Lower lobe of right lung (tissue), 2 donors: ENCODE results near the gene TMEM204. TPM values are rescaled to one million over a fixed set of nuclear protein-coding genes. Genes with fewer than 3 reads are reported as not detected.
"Not testable (repeated sequence)": the region's sequence is repeated elsewhere in the genome, so short reads cannot be mapped to it uniquely, and the experiment has no call there.

ENCODE experiments used
- ATAC-seq, 2 donors: fragments of 200-7000 bp; cut with Tn5 transposase; one replicate each; pipeline ENCODE4 v1.9.1; 2020 to 2022; ENCODE audit warnings: mild to moderate bottlenecking in 2 of 2, moderate library complexity in 2 of 2
- DNase-seq: peaks from one replicate; pipeline ENCODE4 v3.0.0-alpha.2; 2020
- H3K27ac ChIP-seq: fragments of 200-600 bp; one replicate; pipeline ENCODE4 v1.8.0; 2022
- H3K27me3 ChIP-seq: fragments of 200-600 bp; one replicate; pipeline ENCODE4 v1.8.0; 2022; ENCODE audit warnings: low read depth
- H3K36me3 ChIP-seq: fragments of 200-600 bp; one replicate; pipeline ENCODE4 v1.8.0; 2022; ENCODE audit warnings: mild to moderate bottlenecking
- H3K4me1 ChIP-seq: fragments of 200-600 bp; one replicate; pipeline ENCODE4 v1.8.0; 2022
- H3K4me3 ChIP-seq: fragments of 200-600 bp; one replicate; pipeline ENCODE4 v1.8.0; 2022; ENCODE audit warnings: mild to moderate bottlenecking
- H3K9me3 ChIP-seq: fragments of 200-600 bp; one replicate; pipeline ENCODE4 v1.8.0; 2022
- intact Hi-C: fragments of 100-400 bp; cut with DNase I; formaldehyde crosslinking; loops from one replicate; pipeline ENCODE4 v1.11.0; 2022
- total RNA-seq: library from RNA; stranded (reverse); fragmentation: NEBNext Ultra II Directional; extraction: Animal tissue kit (Norgen Biotek cat#: 25700); gene quantifications from one replicate; pipeline ENCODE4 v1.2.1, GENCODE V29; 2021
- TF ChIP-seq, protein P1 (sequence below): fragments of 200-600 bp; IDR thresholded peaks from one replicate; pipeline ENCODE4 v1.8.0; 2022; ENCODE audit warnings: antibody characterized with exemption, mild to moderate bottlenecking
- donor health status: DM: no; HTN: yes; CAD: no; lungs with severe emphysema.

The TMEM204 gene
- total RNA-seq, 1 donor from 2014 or later = 63.1 TPM

DNA sequence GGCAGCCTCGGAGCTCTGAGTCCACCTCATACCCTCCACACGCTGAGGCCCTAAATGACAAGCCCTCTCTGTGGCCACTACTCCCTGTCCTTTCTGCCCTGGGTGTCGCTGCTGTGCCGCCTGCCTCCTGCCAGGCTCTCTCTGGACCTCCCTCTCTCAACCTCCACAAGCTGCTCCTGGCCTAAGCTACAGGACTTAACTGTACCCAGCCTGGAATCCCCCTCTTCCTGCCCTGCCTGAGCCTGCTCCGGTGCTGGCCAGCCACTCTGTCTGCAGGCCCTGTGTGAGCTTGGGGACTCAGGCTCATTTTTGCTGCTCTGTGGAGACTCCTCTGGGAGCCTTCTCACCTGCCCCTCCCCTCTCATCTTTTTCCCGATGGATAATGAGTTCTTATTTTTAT is 56.9 kb downstream of the TMEM204 start:
- TF ChIP-seq, protein P1, sequence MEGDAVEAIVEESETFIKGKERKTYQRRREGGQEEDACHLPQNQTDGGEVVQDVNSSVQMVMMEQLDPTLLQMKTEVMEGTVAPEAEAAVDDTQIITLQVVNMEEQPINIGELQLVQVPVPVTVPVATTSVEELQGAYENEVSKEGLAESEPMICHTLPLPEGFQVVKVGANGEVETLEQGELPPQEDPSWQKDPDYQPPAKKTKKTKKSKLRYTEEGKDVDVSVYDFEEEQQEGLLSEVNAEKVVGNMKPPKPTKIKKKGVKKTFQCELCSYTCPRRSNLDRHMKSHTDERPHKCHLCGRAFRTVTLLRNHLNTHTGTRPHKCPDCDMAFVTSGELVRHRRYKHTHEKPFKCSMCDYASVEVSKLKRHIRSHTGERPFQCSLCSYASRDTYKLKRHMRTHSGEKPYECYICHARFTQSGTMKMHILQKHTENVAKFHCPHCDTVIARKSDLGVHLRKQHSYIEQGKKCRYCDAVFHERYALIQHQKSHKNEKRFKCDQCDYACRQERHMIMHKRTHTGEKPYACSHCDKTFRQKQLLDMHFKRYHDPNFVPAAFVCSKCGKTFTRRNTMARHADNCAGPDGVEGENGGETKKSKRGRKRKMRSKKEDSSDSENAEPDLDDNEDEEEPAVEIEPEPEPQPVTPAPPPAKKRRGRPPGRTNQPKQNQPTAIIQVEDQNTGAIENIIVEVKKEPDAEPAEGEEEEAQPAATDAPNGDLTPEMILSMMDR = no peak
- Histone ChIP-seq H3K9me3 (no peaks in the 10 kb centered on the region), H3K27me3 (no peaks in the 10 kb centered on the region), H3K4me1 (no peaks in the 10 kb centered on the region), H3K27ac (no peak overlapping the region), H3K4me3 (no peak overlapping the region), H3K36me3 (peaks cover 61% of the 10 kb centered on the region)
- intact Hi-C loops = no loop called here
- ATAC-seq = no peak
- DNase-seq = no peak

DNA sequence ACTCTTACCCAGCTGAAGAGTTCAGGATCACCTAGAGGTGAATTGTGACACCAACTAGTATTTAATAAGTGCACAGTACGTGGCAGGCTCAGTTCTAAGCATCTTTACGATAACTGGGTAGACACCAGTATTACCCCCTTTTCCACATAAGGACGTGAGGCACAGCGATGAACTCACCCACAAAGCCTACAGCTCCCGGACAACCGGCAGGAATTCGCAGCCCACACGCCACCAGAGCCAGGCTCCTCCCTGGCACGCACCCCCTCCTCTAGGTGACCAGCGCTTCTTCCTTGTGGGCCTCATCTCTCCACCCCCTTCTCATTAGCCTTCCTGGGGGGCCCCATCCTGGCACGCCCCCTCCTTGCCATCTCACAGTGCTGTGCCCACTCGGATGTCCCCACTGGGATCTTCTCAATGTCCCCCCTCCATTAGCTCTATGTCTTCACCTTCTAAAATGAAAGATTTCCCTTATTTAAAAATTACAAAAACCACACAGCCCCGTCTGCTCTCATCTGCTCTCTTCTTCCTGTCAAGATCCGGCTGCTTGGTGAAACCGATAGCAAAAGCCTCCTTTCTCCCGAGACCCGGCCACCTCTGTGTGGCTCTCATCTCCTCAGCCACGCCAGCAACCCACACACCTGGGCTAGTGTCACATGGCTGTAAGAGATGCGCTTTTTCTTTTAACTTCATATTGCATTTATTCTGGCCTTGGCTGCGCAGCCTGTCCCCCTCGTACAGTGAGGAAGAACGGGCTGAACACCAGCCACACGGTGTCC is 57.7 kb downstream of the TMEM204 start:
- TF ChIP-seq, protein P1 = no peak
- H3K27ac ChIP-seq = no peak overlapping the region
- H3K9me3 ChIP-seq = no peaks in the 10 kb centered on the region
- H3K36me3 ChIP-seq = peaks cover 60% of the 10 kb centered on the region
- no peaks in the 10 kb centered on the region for H3K4me1 ChIP-seq
- intact Hi-C loops = no loop called here
- no peak for ATAC-seq
- H3K4me3 ChIP-seq = no peak overlapping the region
- H3K27me3 ChIP-seq = no peaks in the 10 kb centered on the region
- no peak for DNase-seq

DNA sequence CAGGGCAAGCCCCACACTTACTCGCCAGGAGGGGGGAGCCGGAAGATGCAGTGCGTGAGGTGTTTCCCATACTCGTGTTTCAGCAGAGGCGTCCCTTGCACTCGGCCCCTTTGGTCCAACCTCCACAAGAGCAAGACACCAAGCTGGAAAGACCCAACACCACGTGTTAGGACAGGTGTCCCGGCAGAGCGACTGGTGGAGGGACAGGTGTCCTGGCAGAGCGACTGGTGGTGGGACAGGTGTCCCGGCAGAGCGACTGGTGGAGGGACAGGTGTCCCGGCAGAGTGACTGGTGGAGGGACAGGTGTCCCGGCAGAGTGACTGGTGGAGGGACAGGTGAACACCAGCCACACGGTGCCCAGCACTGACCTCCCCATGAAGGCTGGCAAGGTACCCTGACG is 59.0 kb downstream of the TMEM204 start:
- intact Hi-C loops = no loop called here
- peaks cover 55% of the 10 kb centered on the region for H3K36me3 ChIP-seq
- DNase-seq (no peak), ATAC-seq (no peak)
- H3K9me3 ChIP-seq = no peaks in the 10 kb centered on the region
- TF ChIP-seq, protein P1 = no peak
- H3K27ac ChIP-seq = no peak overlapping the region
- no peaks in the 10 kb centered on the region for H3K27me3 ChIP-seq
- H3K4me3 ChIP-seq = no peak overlapping the region
- H3K4me1 ChIP-seq = no peaks in the 10 kb centered on the region

DNA sequence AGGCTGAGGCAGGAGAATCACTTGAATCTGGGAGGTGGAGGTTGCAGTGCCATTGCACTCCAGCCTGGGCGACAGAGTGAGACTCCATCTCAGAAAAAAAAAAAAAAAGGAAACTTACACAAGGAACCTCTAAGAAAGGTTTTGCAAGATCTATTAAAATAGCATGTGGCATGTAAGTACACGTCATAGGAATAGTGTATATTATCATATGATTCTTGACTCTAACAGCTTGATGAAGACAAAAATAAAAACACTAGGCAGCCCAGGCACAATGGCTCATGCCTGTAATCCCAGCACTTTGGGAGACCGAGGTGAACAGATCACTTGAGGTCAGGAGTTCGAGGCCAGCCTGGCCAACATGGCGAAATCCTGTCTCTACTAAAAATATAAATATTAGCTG is 62.0 kb downstream of the TMEM204 start:
- intact Hi-C loops, ATAC-seq, H3K4me1 ChIP-seq, H3K4me3 ChIP-seq, H3K27me3 ChIP-seq, DNase-seq, H3K9me3 ChIP-seq, H3K27ac ChIP-seq: not testable (repeated sequence)
- peaks cover 37% of the 10 kb centered on the region for H3K36me3 ChIP-seq

DNA sequence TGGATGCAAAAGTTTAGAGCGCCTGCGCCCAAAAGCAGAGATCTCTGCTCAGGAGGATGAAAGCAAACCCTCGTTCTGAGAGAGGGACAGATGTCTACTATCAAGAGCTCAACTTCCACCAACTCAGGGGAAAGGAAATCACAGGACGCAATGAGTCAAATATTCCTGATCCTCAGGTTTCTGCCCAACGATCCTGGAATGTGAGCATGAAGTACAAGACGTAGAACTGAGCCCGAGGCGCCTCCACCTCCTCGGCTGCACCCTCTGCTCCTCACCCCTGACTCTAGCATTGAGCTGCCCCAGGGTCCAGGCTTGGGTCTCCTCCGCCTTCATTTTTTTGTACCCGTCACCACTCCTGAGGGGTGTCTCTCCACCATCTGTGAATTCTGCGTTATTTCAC is 63.0 kb downstream of the TMEM204 start:
- intact Hi-C loops = no loop called here
- ATAC-seq = no peak

DNA sequence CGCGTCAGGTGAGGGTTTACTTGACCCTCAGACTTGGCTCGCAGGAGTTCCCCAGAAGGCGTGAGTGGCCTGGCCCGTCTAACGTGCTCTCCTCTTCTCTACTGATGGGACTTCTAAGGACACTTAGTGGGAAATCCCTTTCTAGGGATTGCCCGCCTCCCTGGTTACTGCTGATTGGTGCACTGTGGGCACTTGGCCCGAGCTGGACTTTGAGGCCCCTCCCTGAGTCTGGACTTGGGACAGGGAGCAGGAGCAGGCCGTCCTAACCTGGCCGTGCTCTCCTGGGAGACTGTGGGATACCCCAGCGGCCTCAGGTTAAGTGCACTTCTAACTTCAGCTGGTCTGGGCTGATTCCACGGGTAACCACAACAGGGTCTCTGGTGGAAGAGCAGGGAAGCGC is 63.7 kb downstream of the TMEM204 start:
- TF ChIP-seq, protein P1 = no peak
- ATAC-seq (peak; percentile 66), DNase-seq (no peak)
- no peaks in the 10 kb centered on the region for H3K9me3 ChIP-seq
- peaks cover 22% of the 10 kb centered on the region for H3K36me3 ChIP-seq
- peaks cover 5% of the 10 kb centered on the region for H3K4me1 ChIP-seq
- H3K27me3 ChIP-seq = no peaks in the 10 kb centered on the region
- H3K27ac ChIP-seq = no peak overlapping the region
- intact Hi-C loops = no loop called here
- no peak overlapping the region for H3K4me3 ChIP-seq

More for the DNA sequence above, 63.0 kb downstream of the TMEM204 start:
- Histone ChIP-seq H3K27me3 (no peaks in the 10 kb centered on the region), H3K9me3 (no peaks in the 10 kb centered on the region), H3K27ac (no peak overlapping the region), H3K4me3 (no peak overlapping the region), H3K36me3 (peaks cover 28% of the 10 kb centered on the region), H3K4me1 (no peaks in the 10 kb centered on the region)
- no peak for DNase-seq
- TF ChIP-seq, protein P1 = no peak
